MCF 10A (cell line): ENCODE results near the gene CSF1. TPM values are rescaled to one million over a fixed set of nuclear protein-coding genes. Genes with fewer than 3 reads are reported as not detected.

ENCODE experiments used
- BruUV-seq: library from RNA; stranded (reverse); fragments of 400-500 nt; replicated peaks from 2 replicates; lab custom pipeline; 2021; lab: Mats Ljungman, UMichigan
- CTCF ChIA-PET: fragments of 300-600 bp; sonication (Branson Sonifier 250); formaldehyde crosslinking; extraction: SDS; loops from one replicate; lab custom pipeline; 2021; ENCODE audit warnings: antibody characterized with exemption, inconsistent platforms; lab: Yijun Ruan, JAX
- POLR2A ChIA-PET: fragments of 300-600, 350-650 bp; sonication (Branson Sonifier 250); formaldehyde crosslinking; extraction: SDS; loops from one replicate; lab custom pipeline; 2020; ENCODE audit warnings: antibody characterized with exemption, inconsistent platforms; lab: Yijun Ruan, JAX
- DNase-seq: peaks from one replicate; pipeline ENCODE4 v3.0.0-alpha.2; 2018; ENCODE audit not compliant: unreplicated experiment
- H3K27ac Mint-ChIP-seq: one replicate; pipeline ENCODE4 v1.8.0; 2022; ENCODE audit warnings: mild to moderate bottlenecking, low read depth, mixed read lengths; ENCODE audit not compliant: unreplicated experiment
- H3K27me3 Mint-ChIP-seq: one replicate; pipeline ENCODE4 v1.8.0; 2022; ENCODE audit warnings: mixed read lengths; ENCODE audit not compliant: insufficient read depth, unreplicated experiment
- H3K36me3 Mint-ChIP-seq: one replicate; pipeline ENCODE4 v1.8.0; 2022; ENCODE audit warnings: mild to moderate bottlenecking, moderate library complexity, mixed read lengths; ENCODE audit not compliant: insufficient read depth, unreplicated experiment
- H3K4me1 Mint-ChIP-seq: one replicate; pipeline ENCODE4 v1.8.0; 2022; ENCODE audit warnings: mixed read lengths; ENCODE audit not compliant: insufficient read depth, unreplicated experiment
- H3K4me3 Mint-ChIP-seq: one replicate; pipeline ENCODE4 v1.8.0; 2022; ENCODE audit warnings: mild to moderate bottlenecking, moderate library complexity, mixed read lengths; ENCODE audit not compliant: unreplicated experiment
- H3K9me3 Mint-ChIP-seq: one replicate; pipeline ENCODE4 v1.8.0; 2022; ENCODE audit warnings: mixed read lengths; ENCODE audit not compliant: unreplicated experiment
- CTCF ChIP-seq: fragments of 200-600 bp; IDR thresholded peaks from one replicate; pipeline ENCODE4 v1.8.0; 2022; ENCODE audit warnings: antibody characterized with exemption, mild to moderate bottlenecking; ENCODE audit not compliant: unreplicated experiment
- intact Hi-C: fragments of 100-400 bp; cut with micrococcal nuclease; formaldehyde crosslinking; loops from 2 replicates; pipeline ENCODE4 v1.14.1; 2022
- total RNA-seq: library from RNA; stranded (reverse); gene quantifications from 2 replicates; pipeline ENCODE4 v1.2.3, GENCODE V29; 2022

The CSF1 gene
- total RNA-seq, 1 experiment from 2014 or later: 6.3 TPM

- Mint-ChIP-seq H3K27me3 (no peaks in the 10 kb centered on the region), H3K4me1 (peaks cover 18% of the 10 kb centered on the region), H3K27ac (no peak overlapping the region), H3K4me3 (no peak overlapping the region), H3K36me3 (no peaks in the 10 kb centered on the region), H3K9me3 (no peaks in the 10 kb centered on the region)
- no peak for TF ChIP-seq CTCF
- BruUV-seq: no TSS peak
- ChIA-PET POLR2A (interaction anchor here (1.4 to 2.0 kb wide), 3 partner anchors 10 to 277 kb away, joined by 4 to 7 read pairs (median 5); no protein-coding TSS in a partner anchor), CTCF (interaction anchor here (3.7 kb wide), 1 partner anchor 92 kb away, joined by 9 read pairs; the partner anchor contains the start of gene AHCYL1)
- intact Hi-C loops: loop anchor here (2.0 kb wide), 1 partner anchor 15 kb away; no protein-coding TSS in a partner anchor
- no peak for DNase-seq
Observed at GRCh38 chr1:109891930-109892329, 18.7 kb upstream of the CSF1 start.

GRCh38 chr1:109892561-109893368 is 17.9 kb upstream of the CSF1 start:
- no peak overlapping the region for H3K4me3 Mint-ChIP-seq
- intact Hi-C loops: loop anchor here (2.0 kb wide), 1 partner anchor 16 kb away; no protein-coding TSS in a partner anchor
- no peak overlapping the region for H3K27ac Mint-ChIP-seq
- DNase-seq: peak; percentile 90
- TF ChIP-seq CTCF: no peak
- ChIA-PET CTCF (interaction anchor here (0.6 to 3.7 kb wide), 7 partner anchors 9 to 137 kb away, joined by 3 to 9 read pairs (median 3); partner anchors contain the start of gene AHCYL1), POLR2A (interaction anchor here (0.6 to 2.0 kb wide), 8 partner anchors 9 to 278 kb away, joined by 3 to 7 read pairs (median 4); no protein-coding TSS in a partner anchor)
- no peaks in the 10 kb centered on the region for H3K27me3 Mint-ChIP-seq
- no TSS peak for BruUV-seq
- H3K9me3 Mint-ChIP-seq: no peaks in the 10 kb centered on the region
- H3K36me3 Mint-ChIP-seq: no peaks in the 10 kb centered on the region
- H3K4me1 Mint-ChIP-seq: peaks cover 18% of the 10 kb centered on the region

GRCh38 chr1:109893532-109894171 is 17.0 kb upstream of the CSF1 start:
- no peaks in the 10 kb centered on the region for H3K9me3 Mint-ChIP-seq
- BruUV-seq: no TSS peak

More at GRCh38 chr1:109893532-109894171, 17.0 kb upstream of the CSF1 start:
- Mint-ChIP-seq H3K27ac (no peak overlapping the region), H3K27me3 (no peaks in the 10 kb centered on the region), H3K4me3 (no peak overlapping the region), H3K4me1 (peaks cover 18% of the 10 kb centered on the region), H3K36me3 (no peaks in the 10 kb centered on the region)
- TF ChIP-seq CTCF: no peak
- DNase-seq: no peak
- ChIA-PET CTCF (interaction anchor here (0.8 to 3.7 kb wide), 5 partner anchors 9 to 90 kb away, joined by 3 to 9 read pairs (median 3); partner anchors contain the start of gene AHCYL1), POLR2A (interaction anchor here (0.6 to 2.0 kb wide), 5 partner anchors 8 to 140 kb away, joined by 3 to 7 read pairs (median 4); no protein-coding TSS in a partner anchor)
- intact Hi-C loops: loop anchor here (2.0 kb wide), 1 partner anchor 17 kb away; no protein-coding TSS in a partner anchor
